ENCODE results near the gene PNMA6E.

- TF ChIP-seq EGR1 (conservative IDR thresholded peaks at IDR 0.05) (no peak), ZBTB34 (CRISPR knock-in tag; IDR thresholded peaks at IDR 0.05) (no peak), SIN3A (IDR thresholded peaks at IDR 0.05; ENCODE audit: borderline replicate concordance in 2 of 2, control insufficient read depth in 1 of 2, low read depth in 2 of 2, low read length in 2 of 2) (no peak)
These were observed 46.4 kb upstream of the PNMA6E start for GRCh38 chrX:153447581-153447960.

Measured in K562 (cell line).